Activated CD4-positive, alpha-beta T cell treated with anti-CD3 and anti-CD28 coated beads, Interleukin-2, amount 10 ng/mL, durations not matched to agents 24 days and 14 days (primary cell): Measurements from ENCODE around the gene FMN2. TPM values are rescaled to one million over a fixed set of nuclear protein-coding genes. Genes with fewer than 3 reads are reported as not detected.
"Not testable (repeated sequence)": the region's sequence is repeated elsewhere in the genome, so short reads cannot be mapped to it uniquely, and the experiment has no call there.

Source experiments
- DNase-seq: peaks from one replicate; pipeline ENCODE4 v3.0.0; 2022
- H3K27ac Mint-ChIP-seq: one replicate; pipeline ENCODE4 v1.8.0; 2022; ENCODE audit warnings: mild to moderate bottlenecking, mixed read lengths
- H3K27me3 Mint-ChIP-seq: one replicate; pipeline ENCODE4 v1.8.0; 2022; ENCODE audit warnings: mixed read lengths
- H3K36me3 Mint-ChIP-seq: one replicate; pipeline ENCODE4 v1.8.0; 2022; ENCODE audit warnings: low read depth, mild to moderate bottlenecking, mixed read lengths
- H3K4me1 Mint-ChIP-seq: one replicate; pipeline ENCODE4 v1.8.0; 2021; ENCODE audit warnings: mixed read lengths
- H3K4me3 Mint-ChIP-seq: one replicate; pipeline ENCODE4 v1.8.0; 2022; ENCODE audit warnings: mild to moderate bottlenecking, moderate library complexity, mixed read lengths
- H3K9me3 Mint-ChIP-seq: one replicate; pipeline ENCODE4 v1.8.0; 2021; ENCODE audit warnings: mixed read lengths
- intact Hi-C: fragments of 100-400 bp; cut with micrococcal nuclease; formaldehyde crosslinking; loops from one replicate; pipeline ENCODE4 v1.15.1; 2023
- total RNA-seq: library from RNA; stranded (reverse); gene quantifications from 2 replicates; pipeline ENCODE4 v1.2.3, GENCODE V29; 2022

The FMN2 gene
- total RNA-seq, 1 donor from 2014 or later, result not detected

DNA sequence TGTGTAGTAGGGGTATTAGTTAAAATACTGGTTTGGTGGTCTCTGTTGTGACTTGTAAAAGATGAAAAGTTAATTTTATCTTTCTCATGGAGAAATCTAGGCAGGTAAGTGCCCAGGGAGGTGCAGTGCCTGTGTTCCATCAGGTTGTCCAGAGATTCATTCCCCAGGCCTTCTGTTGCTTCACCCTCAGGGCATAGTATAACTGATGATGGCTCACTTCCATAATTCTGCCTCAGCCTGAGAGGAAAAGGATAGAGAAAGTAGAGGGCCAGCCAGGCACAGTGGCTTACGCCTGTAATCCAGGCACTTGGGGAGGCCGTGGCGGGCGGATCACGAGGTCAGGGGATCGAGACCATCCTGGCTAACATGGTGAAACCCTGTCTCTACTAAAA is 153.9 kb downstream of the FMN2 start:
- Mint-ChIP-seq H3K27ac (no peak overlapping the region), H3K27me3 (no peaks in the 10 kb centered on the region), H3K9me3 (no peaks in the 10 kb centered on the region), H3K36me3 (no peaks in the 10 kb centered on the region), H3K4me1 (no peaks in the 10 kb centered on the region), H3K4me3 (no peak overlapping the region)
- intact Hi-C loops, result no loop called here
- no peak for DNase-seq

DNA sequence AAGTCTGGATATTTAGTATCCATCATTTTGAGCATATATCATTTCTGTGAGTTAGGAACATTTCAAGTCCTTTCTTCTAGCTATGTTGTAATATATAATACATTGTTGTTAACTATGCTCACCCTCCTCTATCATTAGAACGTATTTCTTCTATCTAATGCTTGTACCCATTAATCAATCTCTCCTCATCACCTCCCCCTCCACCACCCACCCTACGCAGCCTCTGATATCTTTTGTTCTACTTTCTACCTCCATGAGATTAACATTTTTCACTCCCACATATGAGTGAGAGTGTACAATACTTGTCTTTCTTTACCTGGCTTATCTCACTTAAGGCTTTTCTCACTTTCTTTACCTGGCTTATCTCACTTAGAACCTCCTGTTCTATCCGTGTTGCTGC is 156.2 kb downstream of the FMN2 start:
- Mint-ChIP-seq H3K4me1 (no peaks in the 10 kb centered on the region), H3K27ac (no peak overlapping the region), H3K36me3 (no peaks in the 10 kb centered on the region), H3K27me3 (no peaks in the 10 kb centered on the region), H3K9me3 (peaks cover 9% of the 10 kb centered on the region), H3K4me3 (no peak overlapping the region)
- no peak for DNase-seq
- intact Hi-C loops, result no loop called here

DNA sequence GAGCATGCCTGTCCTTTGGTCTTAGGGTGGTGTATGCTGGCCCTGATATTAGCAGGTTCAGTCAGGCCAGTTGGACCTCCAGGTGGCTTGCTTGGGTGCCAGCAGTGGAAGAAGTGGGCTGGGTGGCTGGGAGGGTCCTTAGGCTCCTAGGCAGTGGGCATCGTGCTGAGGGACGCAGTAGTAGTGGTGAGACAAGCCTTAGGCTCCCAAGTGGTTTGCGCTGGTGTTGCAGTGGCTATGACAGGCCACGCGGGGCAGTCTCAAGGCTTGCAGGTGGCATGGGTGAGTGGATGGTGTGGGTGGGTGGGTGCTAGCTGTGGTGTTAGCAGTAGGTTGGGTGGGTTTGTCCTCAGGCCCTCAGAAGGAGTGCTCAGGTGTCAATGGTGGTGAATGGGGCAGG is 162.3 kb downstream of the FMN2 start:
- Mint-ChIP-seq H3K4me1 (no peaks in the 10 kb centered on the region), H3K9me3 (peaks cover 26% of the 10 kb centered on the region), H3K4me3 (no peak overlapping the region), H3K36me3 (no peaks in the 10 kb centered on the region), H3K27ac (no peak overlapping the region), H3K27me3 (no peaks in the 10 kb centered on the region)
- intact Hi-C loops, result no loop called here
- DNase-seq, result no peak

GRCh38 chr1:240254778-240255291 is 163.2 kb downstream of the FMN2 start:
- intact Hi-C loops, result no loop called here
- Mint-ChIP-seq H3K9me3 (peaks cover 26% of the 10 kb centered on the region), H3K4me1 (no peaks in the 10 kb centered on the region), H3K27me3 (no peaks in the 10 kb centered on the region), H3K36me3 (no peaks in the 10 kb centered on the region), H3K4me3 (no peak overlapping the region), H3K27ac (no peak overlapping the region)
- no peak for DNase-seq

DNA sequence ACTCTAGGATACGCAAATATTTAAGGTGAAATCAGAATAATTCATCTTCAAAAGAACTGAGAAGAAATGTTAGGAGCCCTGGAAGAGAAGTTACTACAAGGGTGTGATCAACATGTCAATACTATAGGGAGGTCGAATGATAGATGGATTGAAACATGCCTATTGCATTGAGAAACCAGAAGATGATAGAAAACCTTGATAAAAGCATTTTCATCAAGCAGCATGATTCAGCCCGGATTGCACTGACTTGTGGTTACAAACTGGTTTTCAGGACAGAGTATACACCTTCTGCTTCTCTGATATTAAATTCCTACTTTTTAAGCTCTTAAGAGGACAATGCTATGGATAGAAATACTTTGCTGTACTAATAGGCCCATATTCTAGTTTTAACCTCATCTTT is 164.2 kb downstream of the FMN2 start:
- H3K27me3 Mint-ChIP-seq, result no peaks in the 10 kb centered on the region
- no peaks in the 10 kb centered on the region for H3K36me3 Mint-ChIP-seq
- H3K9me3 Mint-ChIP-seq, result peaks cover 26% of the 10 kb centered on the region
- intact Hi-C loops, result no loop called here
- H3K4me3 Mint-ChIP-seq, result no peak overlapping the region
- no peaks in the 10 kb centered on the region for H3K4me1 Mint-ChIP-seq
- H3K27ac Mint-ChIP-seq, result no peak overlapping the region
- no peak for DNase-seq

DNA sequence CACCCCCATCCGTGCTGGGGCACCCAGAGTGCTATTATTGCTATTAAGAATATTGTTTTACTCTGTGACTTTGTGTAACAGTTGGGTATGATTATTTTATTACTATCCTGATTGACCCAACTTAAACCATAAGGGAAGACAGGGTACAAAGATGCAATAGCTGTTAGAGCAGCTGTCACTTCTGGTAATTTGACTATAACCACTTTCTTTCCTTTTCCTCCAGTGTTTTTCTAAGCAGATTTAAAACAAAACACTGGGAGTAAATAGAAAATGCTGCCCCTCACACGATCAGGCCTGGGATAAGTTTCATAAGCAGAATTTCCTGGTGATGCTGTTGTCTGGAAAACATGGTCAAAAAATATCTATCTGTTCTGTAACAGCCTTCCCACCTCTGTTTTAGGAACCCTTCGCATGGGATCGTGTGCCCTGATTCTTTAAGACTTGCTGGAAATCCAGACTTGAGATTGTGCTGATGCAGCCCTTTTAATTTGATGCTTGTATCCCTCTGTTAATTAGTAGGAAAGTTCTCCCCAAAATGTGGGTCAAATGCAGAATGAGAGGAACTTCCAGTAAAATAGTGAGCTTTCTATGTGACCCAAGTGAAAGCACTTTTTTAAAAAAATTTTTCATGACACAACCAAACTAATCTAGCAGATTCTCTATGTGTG is 165.3 kb downstream of the FMN2 start:
- peaks cover 22% of the 10 kb centered on the region for H3K9me3 Mint-ChIP-seq
- H3K36me3 Mint-ChIP-seq, result no peaks in the 10 kb centered on the region
- no peaks in the 10 kb centered on the region for H3K4me1 Mint-ChIP-seq
- no peak for DNase-seq
- H3K4me3 Mint-ChIP-seq, result no peak overlapping the region
- H3K27me3 Mint-ChIP-seq, result no peaks in the 10 kb centered on the region
- no peak overlapping the region for H3K27ac Mint-ChIP-seq
- intact Hi-C loops, result no loop called here

- DNase-seq, result no peak
- H3K4me1 Mint-ChIP-seq, result no peaks in the 10 kb centered on the region
- peaks cover 10% of the 10 kb centered on the region for H3K9me3 Mint-ChIP-seq
- H3K27me3 Mint-ChIP-seq, result no peaks in the 10 kb centered on the region
- no peak overlapping the region for H3K27ac Mint-ChIP-seq
- intact Hi-C loops, result no loop called here
- H3K36me3 Mint-ChIP-seq, result no peaks in the 10 kb centered on the region
- H3K4me3 Mint-ChIP-seq, result no peak overlapping the region
Observed at GRCh38 chr1:240258910-240259309, 167.2 kb downstream of the FMN2 start.

DNA sequence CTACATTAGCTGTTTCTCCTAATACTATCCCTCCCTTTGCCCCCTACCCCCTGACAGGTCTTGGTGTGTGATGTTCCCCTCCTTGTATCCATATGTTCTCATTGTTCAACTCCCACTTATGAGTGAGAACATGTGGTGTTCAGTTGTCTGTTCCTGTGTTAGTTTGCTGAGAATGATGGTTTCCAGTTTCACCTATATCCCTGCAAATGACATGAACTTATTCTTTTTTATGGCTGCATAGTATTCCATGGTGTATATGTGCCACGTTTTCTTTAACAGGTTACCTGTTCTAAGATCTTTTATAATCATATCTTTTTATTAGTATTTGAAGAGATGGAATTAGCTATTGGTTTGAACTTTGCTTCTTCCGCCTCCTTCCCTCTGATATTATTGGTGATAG is 172.8 kb downstream of the FMN2 start:
- H3K27ac Mint-ChIP-seq, H3K4me1 Mint-ChIP-seq, H3K27me3 Mint-ChIP-seq, H3K9me3 Mint-ChIP-seq, DNase-seq, H3K4me3 Mint-ChIP-seq, intact Hi-C loops, H3K36me3 Mint-ChIP-seq: not testable (repeated sequence)

DNA sequence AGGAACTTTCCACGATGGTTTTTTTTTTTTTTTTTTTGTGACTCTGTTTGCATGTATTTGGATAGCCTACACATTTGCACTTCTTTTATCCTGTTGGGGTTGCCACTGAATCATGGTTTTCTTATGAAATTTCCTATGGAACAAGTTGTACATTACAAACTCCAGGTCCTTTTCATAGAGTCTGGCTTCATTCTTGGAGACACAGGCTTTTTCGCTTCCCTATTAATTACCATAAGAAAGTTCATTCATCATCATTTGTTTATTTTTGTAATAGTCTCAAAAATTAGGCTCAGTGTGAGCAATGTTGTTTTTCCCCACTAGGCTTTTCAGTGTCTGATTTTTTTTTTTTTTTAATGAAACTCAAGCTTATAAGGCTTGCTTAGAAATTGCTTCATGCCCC is 179.4 kb downstream of the FMN2 start:
- DNase-seq, result no peak
- intact Hi-C loops, result no loop called here
- H3K36me3 Mint-ChIP-seq, result no peaks in the 10 kb centered on the region
- H3K4me3 Mint-ChIP-seq, result no peak overlapping the region
- H3K4me1 Mint-ChIP-seq, result no peaks in the 10 kb centered on the region
- no peak overlapping the region for H3K27ac Mint-ChIP-seq
- H3K27me3 Mint-ChIP-seq, result no peaks in the 10 kb centered on the region
- peaks cover 17% of the 10 kb centered on the region for H3K9me3 Mint-ChIP-seq

DNA sequence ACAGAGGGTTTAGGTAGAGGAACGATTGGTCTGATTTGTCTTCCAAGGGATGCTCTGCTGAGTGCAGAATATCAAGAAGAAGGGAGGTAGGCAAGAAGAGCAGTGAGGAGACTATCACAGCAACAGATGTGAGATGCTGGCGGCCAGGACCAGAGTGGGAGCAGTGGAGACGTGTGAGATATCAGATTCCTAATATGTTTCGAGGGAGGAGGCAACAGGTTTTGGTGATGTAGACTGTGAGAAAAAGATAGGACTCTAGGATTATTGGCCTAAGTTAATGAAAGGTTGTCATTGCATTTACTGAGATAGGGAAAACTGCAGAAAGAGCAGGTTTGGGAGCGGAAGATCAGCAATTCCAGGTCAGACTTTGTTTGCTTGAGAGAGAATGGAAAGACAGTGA is 182.9 kb downstream of the FMN2 start:
- no peaks in the 10 kb centered on the region for H3K4me1 Mint-ChIP-seq
- no peaks in the 10 kb centered on the region for H3K27me3 Mint-ChIP-seq
- DNase-seq, result no peak
- intact Hi-C loops, result no loop called here
- H3K9me3 Mint-ChIP-seq, result peaks cover 14% of the 10 kb centered on the region
- no peaks in the 10 kb centered on the region for H3K36me3 Mint-ChIP-seq
- H3K4me3 Mint-ChIP-seq, result no peak overlapping the region
- no peak overlapping the region for H3K27ac Mint-ChIP-seq

GRCh38 chr1:240275219-240275618 is 183.5 kb downstream of the FMN2 start:
- DNase-seq, H3K4me1 Mint-ChIP-seq, intact Hi-C loops, H3K27ac Mint-ChIP-seq, H3K27me3 Mint-ChIP-seq, H3K4me3 Mint-ChIP-seq, H3K36me3 Mint-ChIP-seq: not testable (repeated sequence)
- H3K9me3 Mint-ChIP-seq, result peaks cover 14% of the 10 kb centered on the region

DNA sequence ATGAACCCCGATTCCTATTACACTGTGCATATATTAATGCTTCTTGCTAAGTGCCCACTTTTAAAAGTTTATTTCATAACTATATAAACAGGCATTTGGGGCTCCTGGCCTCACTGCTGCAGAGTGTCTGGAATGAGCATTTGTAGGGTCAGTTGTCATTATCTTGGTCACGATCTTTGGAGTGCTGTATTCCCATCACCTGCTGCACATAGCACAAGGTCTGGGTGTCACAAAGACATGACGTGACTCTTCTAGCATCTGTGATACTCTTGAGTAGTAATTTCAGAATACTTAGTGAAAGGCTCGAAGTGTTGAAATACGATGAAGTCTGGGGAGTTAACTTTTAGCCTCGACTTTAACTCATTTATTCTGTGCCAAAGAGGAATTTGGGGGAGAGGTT is 186.4 kb downstream of the FMN2 start:
- intact Hi-C loops, result no loop called here
- Mint-ChIP-seq H3K27me3 (no peaks in the 10 kb centered on the region), H3K9me3 (peaks cover 11% of the 10 kb centered on the region), H3K27ac (no peak overlapping the region), H3K36me3 (no peaks in the 10 kb centered on the region), H3K4me3 (no peak overlapping the region), H3K4me1 (no peaks in the 10 kb centered on the region)
- no peak for DNase-seq

- H3K4me1 Mint-ChIP-seq, result no peaks in the 10 kb centered on the region
- intact Hi-C loops, result no loop called here
- no peak overlapping the region for H3K4me3 Mint-ChIP-seq
- no peaks in the 10 kb centered on the region for H3K27me3 Mint-ChIP-seq
- no peaks in the 10 kb centered on the region for H3K36me3 Mint-ChIP-seq
- no peak for DNase-seq
- no peaks in the 10 kb centered on the region for H3K9me3 Mint-ChIP-seq
- no peak overlapping the region for H3K27ac Mint-ChIP-seq
Observed at GRCh38 chr1:240280560-240281322, 189.1 kb downstream of the FMN2 start.

DNA sequence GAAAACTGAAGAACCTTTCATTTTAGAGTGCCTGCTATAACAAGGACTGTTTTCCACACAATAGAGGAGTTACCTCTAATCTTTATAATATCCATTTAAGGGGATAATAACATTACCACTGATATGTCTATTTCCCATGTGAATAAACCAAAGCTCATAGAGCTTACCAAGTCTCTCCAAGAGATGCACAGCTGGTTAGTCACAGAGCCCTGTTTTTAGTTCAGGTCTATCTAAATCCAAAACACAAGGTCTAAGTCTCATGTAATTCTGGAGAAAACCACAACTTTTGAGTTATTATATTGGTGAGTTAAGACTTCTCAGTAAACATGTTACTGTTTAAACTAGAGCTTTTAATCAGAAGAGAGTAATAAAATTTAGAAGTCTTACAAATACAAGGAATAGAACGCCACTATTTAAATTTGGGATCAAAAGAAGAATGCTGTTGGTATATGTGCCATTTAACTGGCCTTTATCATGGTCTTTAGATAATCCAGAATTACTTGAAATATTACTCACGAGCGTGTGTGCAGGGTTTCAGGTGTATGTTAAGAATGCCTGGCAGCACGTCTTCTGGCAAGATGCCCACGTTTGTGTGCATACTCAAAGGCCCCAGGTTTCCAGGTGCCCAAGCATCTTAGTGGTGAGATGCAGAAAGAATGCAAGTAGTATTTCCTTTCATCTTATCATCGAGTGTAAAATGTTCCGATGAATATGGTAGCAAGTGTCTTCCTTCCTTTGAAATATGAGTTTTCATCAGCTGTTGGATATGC is 190.6 kb downstream of the FMN2 start:
- intact Hi-C loops, result no loop called here
- Mint-ChIP-seq H3K36me3 (no peaks in the 10 kb centered on the region), H3K4me3 (no peak overlapping the region), H3K4me1 (no peaks in the 10 kb centered on the region), H3K27ac (no peak overlapping the region), H3K9me3 (no peaks in the 10 kb centered on the region), H3K27me3 (no peaks in the 10 kb centered on the region)
- no peak for DNase-seq
